ENCODE data around the gene USP17L28. TPM values are rescaled to one million over a fixed set of nuclear protein-coding genes. Genes with fewer than 3 reads are reported as not detected.
"Not testable (repeated sequence)": the region's sequence is repeated elsewhere in the genome, so short reads cannot be mapped to it uniquely, and the experiment has no call there.

USP17L28 gene, protein sequence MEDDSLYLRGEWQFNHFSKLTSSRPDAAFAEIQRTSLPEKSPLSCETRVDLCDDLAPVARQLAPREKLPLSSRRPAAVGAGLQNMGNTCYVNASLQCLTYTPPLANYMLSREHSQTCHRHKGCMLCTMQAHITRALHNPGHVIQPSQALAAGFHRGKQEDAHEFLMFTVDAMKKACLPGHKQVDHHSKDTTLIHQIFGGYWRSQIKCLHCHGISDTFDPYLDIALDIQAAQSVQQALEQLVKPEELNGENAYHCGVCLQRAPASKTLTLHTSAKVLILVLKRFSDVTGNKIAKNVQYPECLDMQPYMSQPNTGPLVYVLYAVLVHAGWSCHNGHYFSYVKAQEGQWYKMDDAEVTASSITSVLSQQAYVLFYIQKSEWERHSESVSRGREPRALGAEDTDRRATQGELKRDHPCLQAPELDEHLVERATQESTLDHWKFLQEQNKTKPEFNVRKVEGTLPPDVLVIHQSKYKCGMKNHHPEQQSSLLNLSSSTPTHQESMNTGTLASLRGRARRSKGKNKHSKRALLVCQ
- not detected for polyA plus RNA-seq (ENCODE audit: insufficient read length)

DNA sequence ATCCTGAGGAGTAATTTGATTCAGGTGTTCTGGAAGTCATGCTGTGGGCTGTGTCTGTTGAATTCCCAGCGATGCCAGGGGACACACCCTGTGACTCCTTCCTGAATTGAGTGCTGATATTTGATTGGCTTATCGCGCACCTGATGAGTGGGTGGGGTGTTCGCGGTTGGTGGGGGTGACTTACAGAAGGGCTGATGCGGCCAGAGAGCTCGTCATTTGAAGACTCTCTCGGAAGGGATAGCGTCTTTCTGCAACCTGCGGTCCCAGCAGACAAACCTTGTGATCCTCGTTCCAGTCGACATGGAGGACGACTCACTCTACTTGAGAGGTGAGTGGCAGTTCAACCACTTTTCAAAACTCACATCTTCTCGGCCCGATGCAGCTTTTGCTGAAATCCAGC is at the start of gene USP17L28:
USP17L28 (plus strand) TSS at position 301 of the 400 bp plus-strand sequence; CDS start at position 301, 0 bp downstream.
- not testable (repeated sequence) for DNase-seq (ENCODE audit: low read depth)

DNA sequence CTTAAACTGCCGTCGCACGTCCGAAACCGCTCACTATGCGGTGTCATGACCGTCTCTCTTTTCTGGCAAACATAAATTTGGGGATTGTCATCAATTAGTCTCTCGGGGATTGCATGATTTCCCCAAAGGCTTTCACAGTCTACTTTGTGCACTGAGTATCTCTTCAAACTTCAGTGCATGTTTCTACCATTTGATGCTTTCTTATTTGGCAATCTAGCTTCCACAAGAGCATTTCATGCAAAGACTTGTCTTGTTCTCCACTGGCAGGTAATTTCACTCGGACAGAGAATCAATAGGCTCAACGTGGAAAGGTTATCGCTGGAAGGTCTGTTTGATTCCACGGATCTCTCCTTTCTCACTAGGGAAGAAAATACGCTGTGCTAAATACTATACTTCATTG is 24.5 kb upstream of the USP17L28 start:
- not testable (repeated sequence) for DNase-seq (ENCODE audit: low read depth)

DNA sequence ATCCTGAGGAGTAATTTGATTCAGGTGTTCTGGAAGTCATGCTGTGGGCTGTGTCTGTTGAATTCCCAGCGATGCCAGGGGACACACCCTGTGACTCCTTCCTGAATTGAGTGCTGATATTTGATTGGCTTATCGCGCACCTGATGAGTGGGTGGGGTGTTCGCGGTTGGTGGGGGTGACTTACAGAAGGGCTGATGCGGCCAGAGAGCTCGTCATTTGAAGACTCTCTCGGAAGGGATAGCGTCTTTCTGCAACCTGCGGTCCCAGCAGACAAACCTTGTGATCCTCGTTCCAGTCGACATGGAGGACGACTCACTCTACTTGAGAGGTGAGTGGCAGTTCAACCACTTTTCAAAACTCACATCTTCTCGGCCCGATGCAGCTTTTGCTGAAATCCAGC is 23.8 kb upstream of the USP17L28 start, which contains the start of gene USP17L24:
USP17L24 (plus strand) TSS at position 301 of the 400 bp plus-strand sequence; CDS start at position 301, 0 bp downstream.
- not testable (repeated sequence) for DNase-seq (ENCODE audit: low read depth)

GRCh38 chr4:9329611-9330010 is 19.1 kb upstream of the USP17L28 start, which contains the start of gene USP17L25:
Gene USP17L25, plus strand, starts transcription at chr4:9329911. Its CDS starts 0 bp downstream, at chr4:9329911.
- not testable (repeated sequence) for DNase-seq (ENCODE audit: low read depth)

DNA sequence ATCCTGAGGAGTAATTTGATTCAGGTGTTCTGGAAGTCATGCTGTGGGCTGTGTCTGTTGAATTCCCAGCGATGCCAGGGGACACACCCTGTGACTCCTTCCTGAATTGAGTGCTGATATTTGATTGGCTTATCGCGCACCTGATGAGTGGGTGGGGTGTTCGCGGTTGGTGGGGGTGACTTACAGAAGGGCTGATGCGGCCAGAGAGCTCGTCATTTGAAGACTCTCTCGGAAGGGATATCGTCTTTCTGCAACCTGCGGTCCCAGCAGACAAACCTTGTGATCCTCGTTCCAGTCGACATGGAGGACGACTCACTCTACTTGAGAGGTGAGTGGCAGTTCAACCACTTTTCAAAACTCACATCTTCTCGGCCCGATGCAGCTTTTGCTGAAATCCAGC is 14.3 kb upstream of the USP17L28 start, which contains the start of gene USP17L26:
USP17L26 (plus strand) TSS at position 301 of the 400 bp plus-strand sequence; CDS start at position 301, 0 bp downstream.
- DNase-seq (ENCODE audit: low read depth), result not testable (repeated sequence)

DNA sequence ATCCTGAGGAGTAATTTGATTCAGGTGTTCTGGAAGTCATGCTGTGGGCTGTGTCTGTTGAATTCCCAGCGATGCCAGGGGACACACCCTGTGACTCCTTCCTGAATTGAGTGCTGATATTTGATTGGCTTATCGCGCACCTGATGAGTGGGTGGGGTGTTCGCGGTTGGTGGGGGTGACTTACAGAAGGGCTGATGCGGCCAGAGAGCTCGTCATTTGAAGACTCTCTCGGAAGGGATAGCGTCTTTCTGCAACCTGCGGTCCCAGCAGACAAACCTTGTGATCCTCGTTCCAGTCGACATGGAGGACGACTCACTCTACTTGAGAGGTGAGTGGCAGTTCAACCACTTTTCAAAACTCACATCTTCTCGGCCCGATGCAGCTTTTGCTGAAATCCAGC is 9.6 kb upstream of the USP17L28 start, which contains the start of gene USP17L5:
USP17L5 (plus strand) TSS at position 301 of the 400 bp plus-strand sequence; CDS start at position 301, 0 bp downstream.
- not testable (repeated sequence) for DNase-seq (ENCODE audit: low read depth)

GRCh38 chr4:9343848-9344247 is 4.8 kb upstream of the USP17L28 start, which contains the start of gene USP17L27:
Gene USP17L27, plus strand, starts transcription at chr4:9344148. Its CDS starts 0 bp downstream, at chr4:9344148.
- DNase-seq (ENCODE audit: low read depth), result not testable (repeated sequence)

GRCh38 chr4:9350866-9351265 is 2.2 kb downstream of the USP17L28 start:
- DNase-seq (ENCODE audit: low read depth), result not testable (repeated sequence)

GRCh38 chr4:9353338-9353737 is 4.6 kb downstream of the USP17L28 start, which contains the start of gene USP17L29:
Gene USP17L29, plus strand, starts transcription at chr4:9353638. Its CDS starts 0 bp downstream, at chr4:9353638.
- DNase-seq (ENCODE audit: low read depth), result not testable (repeated sequence)

- DNase-seq (ENCODE audit: low read depth), result not testable (repeated sequence)
Observed at GRCh38 chr4:9362829-9363228, 14.1 kb downstream of the USP17L28 start, which contains the start of gene USP17L30. Gene USP17L30, plus strand, starts transcription at chr4:9363129. Its CDS starts 0 bp downstream, at chr4:9363129.

DNA sequence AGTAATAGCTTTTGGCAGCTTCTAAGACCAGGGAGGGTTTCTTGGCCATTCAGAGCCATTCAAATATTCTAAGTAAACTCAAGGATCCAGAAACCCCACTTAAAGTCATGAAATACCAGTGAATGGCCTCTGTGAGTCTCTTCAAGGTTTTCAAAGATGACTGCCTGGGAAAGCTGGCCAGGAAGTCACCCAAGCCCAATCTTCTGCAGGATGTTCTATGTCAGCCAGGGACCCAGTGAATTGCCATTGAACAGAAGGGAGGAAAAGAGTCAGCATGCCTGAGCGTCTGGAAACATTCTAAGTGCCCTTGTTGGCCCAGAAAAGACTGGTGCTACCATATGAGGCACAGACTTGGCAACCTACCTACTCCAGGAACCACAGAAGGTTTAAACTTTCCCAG is 31.2 kb downstream of the USP17L28 start:
- DNase-seq (ENCODE audit: low read depth), result not testable (repeated sequence)

GRCh38 chr4:9381012-9381534 is 32.4 kb downstream of the USP17L28 start:
- DNase-seq (ENCODE audit: low read depth), result not testable (repeated sequence)

DNA sequence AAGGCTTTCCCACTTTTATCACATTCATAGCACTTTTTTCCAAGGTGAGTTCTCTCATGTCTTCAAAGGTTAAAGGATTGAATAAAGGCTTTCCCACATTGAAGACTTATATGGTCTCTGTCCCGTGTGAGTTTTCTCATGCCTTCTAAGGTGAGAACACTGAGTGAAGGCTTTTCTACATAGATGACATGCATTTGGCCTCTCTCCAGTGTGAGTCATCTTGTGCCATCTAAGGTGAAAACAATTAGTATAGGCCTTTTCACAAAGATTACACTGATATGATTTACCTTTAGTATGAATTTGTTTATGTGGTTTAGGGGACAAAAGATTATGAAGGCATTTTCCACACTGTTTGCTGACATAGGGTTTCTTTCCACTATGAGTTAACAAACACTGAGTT is 35.4 kb downstream of the USP17L28 start:
- no peak for DNase-seq (ENCODE audit: low read depth)

DNA sequence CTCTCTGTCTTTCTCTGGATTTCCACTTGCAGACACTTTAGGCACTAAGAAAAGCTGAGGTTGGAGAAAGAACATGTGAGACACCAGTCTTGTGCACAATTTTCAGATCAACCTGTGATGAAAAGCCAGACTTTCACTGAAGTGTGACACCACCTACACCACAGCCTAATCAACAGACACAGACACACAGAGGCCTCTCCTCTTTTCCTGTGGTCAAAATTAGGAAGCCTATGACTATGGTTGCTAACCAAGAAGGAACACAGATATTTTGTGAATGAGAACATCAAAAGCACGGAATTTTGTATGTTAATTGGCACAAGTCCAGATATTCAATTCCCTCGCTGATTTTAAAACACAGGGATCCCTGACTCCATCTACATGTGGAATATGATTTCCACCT is 40.3 kb downstream of the USP17L28 start:
- not testable (repeated sequence) for DNase-seq (ENCODE audit: low read depth)

Other genes starting within 250 kb of the USP17L28 start
- gene FAM90A26, start 178.5 kb upstream of the USP17L28 start, polyA plus RNA-seq (ENCODE audit: insufficient read length), result 0.06 TPM
- not detected for gene USP17L10, start 138.2 kb upstream of the USP17L28 start, polyA plus RNA-seq (ENCODE audit: insufficient read length)
- not detected for gene USP17L11, start 133.5 kb upstream of the USP17L28 start, polyA plus RNA-seq (ENCODE audit: insufficient read length)
- gene USP17L12, start 128.7 kb upstream of the USP17L28 start, polyA plus RNA-seq (ENCODE audit: insufficient read length), result not detected
- gene USP17L13, start 124.0 kb upstream of the USP17L28 start, polyA plus RNA-seq (ENCODE audit: insufficient read length), result not detected
- not detected for gene USP17L15, start 114.5 kb upstream of the USP17L28 start, polyA plus RNA-seq (ENCODE audit: insufficient read length)
- not detected for gene USP17L17, start 105.0 kb upstream of the USP17L28 start, polyA plus RNA-seq (ENCODE audit: insufficient read length)
- not detected for gene USP17L18, start 100.3 kb upstream of the USP17L28 start, polyA plus RNA-seq (ENCODE audit: insufficient read length)
- gene USP17L19, start 95.5 kb upstream of the USP17L28 start, polyA plus RNA-seq (ENCODE audit: insufficient read length), result not detected
- gene USP17L20, start 90.8 kb upstream of the USP17L28 start, polyA plus RNA-seq (ENCODE audit: insufficient read length), result not detected
- not detected for gene USP17L21, start 86.0 kb upstream of the USP17L28 start, polyA plus RNA-seq (ENCODE audit: insufficient read length)
- gene USP17L22, start 81.3 kb upstream of the USP17L28 start, polyA plus RNA-seq (ENCODE audit: insufficient read length), result not detected
- not detected for gene USP17L24, start 23.7 kb upstream of the USP17L28 start, polyA plus RNA-seq (ENCODE audit: insufficient read length)
- not detected for gene USP17L25, start 19.0 kb upstream of the USP17L28 start, polyA plus RNA-seq (ENCODE audit: insufficient read length)
- not detected for gene USP17L26, start 14.2 kb upstream of the USP17L28 start, polyA plus RNA-seq (ENCODE audit: insufficient read length)
- gene USP17L5, start 9.5 kb upstream of the USP17L28 start, polyA plus RNA-seq (ENCODE audit: insufficient read length), result not detected
- gene USP17L27, start 4.7 kb upstream of the USP17L28 start, polyA plus RNA-seq (ENCODE audit: insufficient read length), result not detected
- gene USP17L29, start 4.7 kb downstream of the USP17L28 start, polyA plus RNA-seq (ENCODE audit: insufficient read length), result not detected
- gene USP17L30, start 14.2 kb downstream of the USP17L28 start, polyA plus RNA-seq (ENCODE audit: insufficient read length), result not detected
- not detected for gene DEFB131A, start 95.5 kb downstream of the USP17L28 start, polyA plus RNA-seq (ENCODE audit: insufficient read length)